K562 (cell line): Measurements from ENCODE around the gene MYOCD.

Experiments used
- CBX5 ChIP-seq: IDR thresholded peaks from 2 replicates; pipeline ENCODE4 v1.6.1; 2014; ENCODE audit warnings: low read depth, borderline replicate concordance
- KLF6 ChIP-seq: fragments of 250-450 bp; sonication (Bioruptor Pico); IDR thresholded peaks from 2 replicates; pipeline ENCODE4 v1.4.0; 2020; ENCODE audit warnings: mild to moderate bottlenecking, moderate library complexity, borderline replicate concordance
- PHB ChIP-seq: fragments of 250-450 bp; sonication (Bioruptor Pico); IDR thresholded peaks from 2 replicates; pipeline ENCODE4 v1.5.0; 2021
- POLR2AphosphoS5 ChIP-seq: IDR thresholded peaks from 2 replicates; pipeline ENCODE4 v1.6.1; 2011; ENCODE audit warnings: mild to moderate bottlenecking, low read depth, low read length, moderate library complexity; ENCODE audit not compliant: control insufficient read depth, insufficient read depth
- RBM22 ChIP-seq: fragments of 200-400 bp; formaldehyde crosslinking; IDR thresholded peaks from 2 replicates; pipeline ENCODE4 v1.6.1; 2018; ENCODE audit warnings: low read length, low read depth; ENCODE audit not compliant: poor library complexity, severe bottlenecking
- TARDBP ChIP-seq: fragments of 450-650 bp; IDR thresholded peaks from 2 replicates; pipeline ENCODE4 v1.6.1; 2016
- TBP ChIP-seq: optimal IDR thresholded peaks from 2 replicates; pipeline ENCODE3; 2011; ENCODE audit warnings: low read depth, low read length, improper control_type of control experiment
- ZFX ChIP-seq: sonication (generic); formaldehyde crosslinking; IDR thresholded peaks from 2 replicates; pipeline ENCODE4 v1.8.0; 2022; ENCODE audit warnings: mild to moderate bottlenecking, missing genetic modification reagents, moderate library complexity
- TF ChIP-seq, protein P1 (sequence below), 2 experiments: fragments of 200-800 bp in 1 of 2; sonication (Bioruptor generic) in 1 of 2; sonication (generic) in 1 of 2; formaldehyde crosslinking in 1 of 2; IDR thresholded peaks in 1 of 2; conservative IDR thresholded peaks in 1 of 2; 2 replicates each; pipeline versions ENCODE4 v1.5.0 to v1.6.1; 2016 to 2020; ENCODE audit warnings: missing compliant biosample characterization in 1 of 2, missing genetic modification characterization in 1 of 2, missing genetic modification reagents in 1 of 2
- TF ChIP-seq, protein P2 (sequence below), 3 experiments: IDR thresholded peaks in 2 of 3; conservative IDR thresholded peaks in 1 of 3; 2 replicates each; pipeline ENCODE4 v1.5.1; 2011 to 2012; ENCODE audit warnings: low read length in 3 of 3, mild to moderate bottlenecking in 3 of 3, control low read depth in 2 of 3, improper control_type of control experiment in 1 of 3, inconsistent platforms in 1 of 3, low read depth in 1 of 3, mixed read lengths in 1 of 3, moderate library complexity in 1 of 3; ENCODE audit not compliant: insufficient read depth in 2 of 3

DNA sequence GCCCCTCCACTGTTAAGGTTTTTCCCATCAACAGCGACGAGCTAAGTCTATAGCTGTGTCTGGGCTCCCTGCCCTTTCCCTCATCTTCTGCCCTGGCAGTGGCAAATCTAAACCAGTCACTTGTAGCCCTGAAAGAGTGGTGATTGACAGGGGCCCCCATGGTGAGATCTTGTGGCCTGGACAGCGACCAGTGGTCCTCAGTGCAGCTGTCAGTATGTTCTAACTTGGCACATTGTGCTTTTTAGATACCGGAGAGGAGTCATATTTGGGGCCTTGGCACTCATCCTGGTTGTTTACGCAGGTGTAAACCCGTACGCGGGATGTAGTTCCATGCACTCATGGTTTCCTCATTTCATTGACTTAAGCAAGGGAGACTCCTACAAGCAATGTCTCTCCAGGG is 66.1 kb downstream of the MYOCD start:
- TF ChIP-seq RBM22 (no peak), POLR2AphosphoS5 (no peak), KLF6 (CRISPR knock-in tag) (no peak), TARDBP (no peak), ZFX (CRISPR knock-in tag) (no peak), PHB (CRISPR knock-in tag) (no peak), CBX5 (no peak), TBP (no peak)
- TF ChIP-seq, protein P1, sequence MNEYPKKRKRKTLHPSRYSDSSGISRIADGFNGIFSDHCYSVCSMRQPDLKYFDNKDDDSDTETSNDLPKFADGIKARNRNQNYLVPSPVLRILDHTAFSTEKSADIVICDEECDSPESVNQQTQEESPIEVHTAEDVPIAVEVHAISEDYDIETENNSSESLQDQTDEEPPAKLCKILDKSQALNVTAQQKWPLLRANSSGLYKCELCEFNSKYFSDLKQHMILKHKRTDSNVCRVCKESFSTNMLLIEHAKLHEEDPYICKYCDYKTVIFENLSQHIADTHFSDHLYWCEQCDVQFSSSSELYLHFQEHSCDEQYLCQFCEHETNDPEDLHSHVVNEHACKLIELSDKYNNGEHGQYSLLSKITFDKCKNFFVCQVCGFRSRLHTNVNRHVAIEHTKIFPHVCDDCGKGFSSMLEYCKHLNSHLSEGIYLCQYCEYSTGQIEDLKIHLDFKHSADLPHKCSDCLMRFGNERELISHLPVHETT (CRISPR knock-in tag; conservative IDR thresholded peaks at IDR 0.05 in 1 of 2, IDR thresholded peaks at IDR 0.05 in 1 of 2), result no peak
- TF ChIP-seq, protein P2, sequence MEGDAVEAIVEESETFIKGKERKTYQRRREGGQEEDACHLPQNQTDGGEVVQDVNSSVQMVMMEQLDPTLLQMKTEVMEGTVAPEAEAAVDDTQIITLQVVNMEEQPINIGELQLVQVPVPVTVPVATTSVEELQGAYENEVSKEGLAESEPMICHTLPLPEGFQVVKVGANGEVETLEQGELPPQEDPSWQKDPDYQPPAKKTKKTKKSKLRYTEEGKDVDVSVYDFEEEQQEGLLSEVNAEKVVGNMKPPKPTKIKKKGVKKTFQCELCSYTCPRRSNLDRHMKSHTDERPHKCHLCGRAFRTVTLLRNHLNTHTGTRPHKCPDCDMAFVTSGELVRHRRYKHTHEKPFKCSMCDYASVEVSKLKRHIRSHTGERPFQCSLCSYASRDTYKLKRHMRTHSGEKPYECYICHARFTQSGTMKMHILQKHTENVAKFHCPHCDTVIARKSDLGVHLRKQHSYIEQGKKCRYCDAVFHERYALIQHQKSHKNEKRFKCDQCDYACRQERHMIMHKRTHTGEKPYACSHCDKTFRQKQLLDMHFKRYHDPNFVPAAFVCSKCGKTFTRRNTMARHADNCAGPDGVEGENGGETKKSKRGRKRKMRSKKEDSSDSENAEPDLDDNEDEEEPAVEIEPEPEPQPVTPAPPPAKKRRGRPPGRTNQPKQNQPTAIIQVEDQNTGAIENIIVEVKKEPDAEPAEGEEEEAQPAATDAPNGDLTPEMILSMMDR (IDR thresholded peaks at IDR 0.05 in 2 of 3, conservative IDR thresholded peaks at IDR 0.05 in 1 of 3; ENCODE audit: insufficient read depth in 2 of 3, low read depth in 1 of 3, low read length in 3 of 3), result no peak
